DND-41 (cell line): Measurements from ENCODE around the gene KMT2B.

Experiments
- EZH2 ChIP-seq: IDR thresholded peaks from 3 replicates; pipeline ENCODE4 v1.6.1; 2012; ENCODE audit warnings: borderline replicate concordance, low read depth, mild to moderate bottlenecking, moderate library complexity, low read length, inconsistent platforms; ENCODE audit not compliant: severe bottlenecking
- TF ChIP-seq, protein P1 (sequence below): IDR thresholded peaks from 2 replicates; pipeline ENCODE4 v1.5.1; 2012; ENCODE audit warnings: borderline replicate concordance, low read length, moderate library complexity, mild to moderate bottlenecking; ENCODE audit not compliant: poor library complexity, severe bottlenecking; ENCODE audit errors: extremely low read depth

DNA sequence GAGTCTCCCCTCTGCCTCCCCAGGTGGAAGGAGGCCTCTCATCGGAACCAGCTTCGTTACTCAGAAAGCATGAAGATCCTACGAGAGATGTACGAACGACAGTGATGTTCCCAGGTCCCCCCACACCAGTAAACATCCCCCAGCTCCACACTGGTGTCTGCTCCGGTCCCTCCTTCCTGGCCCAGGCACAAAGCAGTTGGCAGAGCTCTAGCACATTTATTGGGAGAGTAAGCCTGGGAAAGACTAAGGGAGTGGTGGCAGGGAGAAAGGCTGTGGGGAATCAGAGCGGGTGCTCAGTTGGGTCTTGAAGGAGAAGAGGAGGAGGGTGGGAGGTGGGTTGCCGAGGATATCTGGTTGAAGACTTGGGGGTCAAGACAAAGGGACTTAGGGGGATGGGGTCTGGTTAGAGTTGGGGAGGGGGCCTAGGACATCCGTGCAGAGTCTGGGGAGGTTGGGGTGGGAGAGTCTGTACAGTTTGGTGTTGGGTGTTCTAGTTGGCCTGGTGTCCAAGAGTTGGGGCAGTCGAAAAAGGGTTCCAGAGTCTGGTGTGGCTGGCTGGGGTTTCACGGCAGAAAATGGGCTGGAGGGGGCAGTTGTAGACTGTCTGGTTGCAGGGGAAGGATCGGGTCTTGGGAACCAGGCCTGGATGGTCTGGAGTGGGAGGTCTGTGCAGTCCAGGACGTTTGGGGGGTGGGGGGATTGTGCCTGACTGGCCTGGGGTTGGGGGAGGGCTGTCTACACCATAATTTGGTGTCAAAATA is 36.7 kb downstream of the KMT2B start:
- TF ChIP-seq, protein P1, sequence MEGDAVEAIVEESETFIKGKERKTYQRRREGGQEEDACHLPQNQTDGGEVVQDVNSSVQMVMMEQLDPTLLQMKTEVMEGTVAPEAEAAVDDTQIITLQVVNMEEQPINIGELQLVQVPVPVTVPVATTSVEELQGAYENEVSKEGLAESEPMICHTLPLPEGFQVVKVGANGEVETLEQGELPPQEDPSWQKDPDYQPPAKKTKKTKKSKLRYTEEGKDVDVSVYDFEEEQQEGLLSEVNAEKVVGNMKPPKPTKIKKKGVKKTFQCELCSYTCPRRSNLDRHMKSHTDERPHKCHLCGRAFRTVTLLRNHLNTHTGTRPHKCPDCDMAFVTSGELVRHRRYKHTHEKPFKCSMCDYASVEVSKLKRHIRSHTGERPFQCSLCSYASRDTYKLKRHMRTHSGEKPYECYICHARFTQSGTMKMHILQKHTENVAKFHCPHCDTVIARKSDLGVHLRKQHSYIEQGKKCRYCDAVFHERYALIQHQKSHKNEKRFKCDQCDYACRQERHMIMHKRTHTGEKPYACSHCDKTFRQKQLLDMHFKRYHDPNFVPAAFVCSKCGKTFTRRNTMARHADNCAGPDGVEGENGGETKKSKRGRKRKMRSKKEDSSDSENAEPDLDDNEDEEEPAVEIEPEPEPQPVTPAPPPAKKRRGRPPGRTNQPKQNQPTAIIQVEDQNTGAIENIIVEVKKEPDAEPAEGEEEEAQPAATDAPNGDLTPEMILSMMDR, result no peak
- no peak for TF ChIP-seq EZH2
